ENCODE results near the gene ZNF133. TPM values are rescaled to one million over a fixed set of nuclear protein-coding genes. Genes with fewer than 3 reads are reported as not detected.

ZNF133 gene
- total RNA-seq, 1 experiment from 2014 or later, result 8.2 TPM

DNA sequence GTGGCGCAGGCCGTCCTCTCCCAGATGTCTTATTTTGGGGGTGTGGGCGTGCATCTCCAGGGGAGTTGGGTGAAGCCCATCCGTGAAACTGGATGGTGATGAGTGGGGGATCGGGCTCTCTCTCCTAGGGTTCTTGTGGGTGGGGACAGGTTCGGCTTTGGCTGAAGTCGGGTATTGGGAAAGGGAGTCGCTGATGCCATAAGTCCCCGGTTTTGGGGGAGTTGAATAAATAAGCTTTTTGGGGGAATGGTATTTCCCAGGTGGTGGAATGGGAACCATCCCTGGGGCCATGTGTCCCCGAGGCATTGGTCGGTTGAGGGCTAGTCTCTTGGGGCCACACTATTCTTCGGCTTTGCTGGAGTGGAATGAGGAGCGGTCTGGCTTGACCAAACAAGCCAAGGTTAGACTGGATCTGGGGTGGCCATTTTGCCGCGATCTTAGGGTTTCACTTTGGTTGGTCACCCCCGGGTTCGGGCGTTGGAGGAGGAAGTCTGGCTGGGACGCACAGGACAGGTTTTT, 481 bp downstream of the ZNF133 start:
- no TSS peak for BruUV-seq (replicated peaks)
- POLR2A ChIA-PET, result interaction anchor here (0.7 kb wide), 1 partner anchor 120 kb away, joined by 4 read pairs; no protein-coding TSS in a partner anchor
- peak overlapping the region; percentile 90 for H3K27ac ChIP-seq (ENCODE audit: low read length)
- peaks cover 17% of the 10 kb centered on the region for H3K9me3 ChIP-seq (ENCODE audit: control insufficient read depth, insufficient read depth, low read depth, low read length)
- in situ Hi-C loops (cut with HindIII; ENCODE audit: low pct_unique_long_range_greater_than_20kb, low sequenced_read_pairs), result no loop called here
- CTCF ChIA-PET, result no interaction called here
- TF ChIP-seq SIN3A (IDR thresholded peaks at IDR 0.05; ENCODE audit: borderline replicate concordance, insufficient read depth, low read depth, low read length) (no peak; the same call in 1 of the 2 replicates), POLR2AphosphoS5 (IDR thresholded peaks at IDR 0.05; ENCODE audit: low read depth, low read length) (no peak), TCF7L2 (IDR thresholded peaks at IDR 0.05; ENCODE audit: low read depth, low read length) (no peak), CTCF (IDR thresholded peaks at IDR 0.05) (no peak)
- TF ChIP-seq, protein P1, sequence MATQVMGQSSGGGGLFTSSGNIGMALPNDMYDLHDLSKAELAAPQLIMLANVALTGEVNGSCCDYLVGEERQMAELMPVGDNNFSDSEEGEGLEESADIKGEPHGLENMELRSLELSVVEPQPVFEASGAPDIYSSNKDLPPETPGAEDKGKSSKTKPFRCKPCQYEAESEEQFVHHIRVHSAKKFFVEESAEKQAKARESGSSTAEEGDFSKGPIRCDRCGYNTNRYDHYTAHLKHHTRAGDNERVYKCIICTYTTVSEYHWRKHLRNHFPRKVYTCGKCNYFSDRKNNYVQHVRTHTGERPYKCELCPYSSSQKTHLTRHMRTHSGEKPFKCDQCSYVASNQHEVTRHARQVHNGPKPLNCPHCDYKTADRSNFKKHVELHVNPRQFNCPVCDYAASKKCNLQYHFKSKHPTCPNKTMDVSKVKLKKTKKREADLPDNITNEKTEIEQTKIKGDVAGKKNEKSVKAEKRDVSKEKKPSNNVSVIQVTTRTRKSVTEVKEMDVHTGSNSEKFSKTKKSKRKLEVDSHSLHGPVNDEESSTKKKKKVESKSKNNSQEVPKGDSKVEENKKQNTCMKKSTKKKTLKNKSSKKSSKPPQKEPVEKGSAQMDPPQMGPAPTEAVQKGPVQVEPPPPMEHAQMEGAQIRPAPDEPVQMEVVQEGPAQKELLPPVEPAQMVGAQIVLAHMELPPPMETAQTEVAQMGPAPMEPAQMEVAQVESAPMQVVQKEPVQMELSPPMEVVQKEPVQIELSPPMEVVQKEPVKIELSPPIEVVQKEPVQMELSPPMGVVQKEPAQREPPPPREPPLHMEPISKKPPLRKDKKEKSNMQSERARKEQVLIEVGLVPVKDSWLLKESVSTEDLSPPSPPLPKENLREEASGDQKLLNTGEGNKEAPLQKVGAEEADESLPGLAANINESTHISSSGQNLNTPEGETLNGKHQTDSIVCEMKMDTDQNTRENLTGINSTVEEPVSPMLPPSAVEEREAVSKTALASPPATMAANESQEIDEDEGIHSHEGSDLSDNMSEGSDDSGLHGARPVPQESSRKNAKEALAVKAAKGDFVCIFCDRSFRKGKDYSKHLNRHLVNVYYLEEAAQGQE (IDR thresholded peaks at IDR 0.05; ENCODE audit: insufficient read depth in 1 of 2, low read depth in 2 of 2, low read length in 1 of 2), result no peak
- H3K4me3 ChIP-seq (ENCODE audit: low read depth in 2 of 2, low read length in 2 of 2), result peak overlapping the region; percentile 95
- no peak for ATAC-seq
- no peaks in the 10 kb centered on the region for H3K36me3 ChIP-seq (ENCODE audit: control insufficient read depth, insufficient read depth, low read length)
- no peak for DNase-seq (ENCODE audit: low read depth, low spot score)
- intact Hi-C loops (cut with micrococcal nuclease; ENCODE audit: unreplicated experiment), result loop anchor here (5.0 kb wide), 1 partner anchor 178 kb away; the partner anchor contains the start of genes DZANK1 and POLR3F
- no peaks in the 10 kb centered on the region for H3K27me3 ChIP-seq (ENCODE audit: control insufficient read depth, insufficient read depth, low read length)
- peaks cover 2% of the 10 kb centered on the region; the same call in 1 of the 2 replicates for H3K4me1 ChIP-seq (ENCODE audit: control insufficient read depth, insufficient read depth, low read length)

DNA sequence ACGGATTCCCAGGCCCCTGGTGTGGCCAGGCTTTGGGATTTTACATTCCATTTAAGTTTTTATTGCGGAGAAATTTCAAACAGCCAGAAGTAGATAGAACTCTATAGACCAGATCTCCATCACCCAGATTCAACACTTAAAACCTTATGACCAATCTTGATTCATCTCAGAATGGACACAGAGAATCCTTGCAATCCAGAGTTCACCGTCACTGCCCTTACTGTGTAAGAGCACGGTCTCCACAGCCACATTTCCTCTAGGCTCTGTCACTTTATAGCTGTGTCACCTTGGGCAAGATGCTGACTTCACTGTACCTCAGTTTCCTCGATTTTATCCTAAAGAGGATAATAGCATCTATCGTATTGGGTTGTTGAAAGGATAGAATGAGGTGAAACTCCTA, 979 bp downstream of the ZNF133 start:
- TF ChIP-seq POLR2AphosphoS5 (IDR thresholded peaks at IDR 0.05; ENCODE audit: low read depth, low read length) (no peak), SIN3A (IDR thresholded peaks at IDR 0.05; ENCODE audit: borderline replicate concordance, insufficient read depth, low read depth, low read length) (no peak), CTCF (IDR thresholded peaks at IDR 0.05) (no peak), TCF7L2 (IDR thresholded peaks at IDR 0.05; ENCODE audit: low read depth, low read length) (no peak)
- TF ChIP-seq, protein P1 (IDR thresholded peaks at IDR 0.05; ENCODE audit: insufficient read depth in 1 of 2, low read depth in 2 of 2, low read length in 1 of 2), result no peak
- peaks cover 17% of the 10 kb centered on the region for H3K9me3 ChIP-seq (ENCODE audit: control insufficient read depth, insufficient read depth, low read depth, low read length)
- BruUV-seq (replicated peaks), result no TSS peak
- no peaks in the 10 kb centered on the region for H3K36me3 ChIP-seq (ENCODE audit: control insufficient read depth, insufficient read depth, low read length)
- no peaks in the 10 kb centered on the region for H3K27me3 ChIP-seq (ENCODE audit: control insufficient read depth, insufficient read depth, low read length)
- peaks cover 2% of the 10 kb centered on the region; the same call in 1 of the 2 replicates for H3K4me1 ChIP-seq (ENCODE audit: control insufficient read depth, insufficient read depth, low read length)
- DNase-seq (ENCODE audit: low read depth, low spot score), result no peak
- intact Hi-C loops (cut with micrococcal nuclease; ENCODE audit: unreplicated experiment), result loop anchor here (5.0 kb wide), 1 partner anchor 178 kb away; the partner anchor contains the start of genes DZANK1 and POLR3F
- POLR2A ChIA-PET, result no interaction called here
- H3K27ac ChIP-seq (ENCODE audit: low read length), result peak overlapping the region; percentile 90
- peak overlapping the region; percentile 95 for H3K4me3 ChIP-seq (ENCODE audit: low read depth in 2 of 2, low read length in 2 of 2)
- ATAC-seq, result no peak
- CTCF ChIA-PET, result no interaction called here
- in situ Hi-C loops (cut with HindIII; ENCODE audit: low pct_unique_long_range_greater_than_20kb, low sequenced_read_pairs), result no loop called here

Measured in Panc1 (cell line).